Heart left ventricle (tissue), 16 donors: ENCODE results near the gene CFAP65. TPM values are rescaled to one million over a fixed set of nuclear protein-coding genes. Genes with fewer than 3 reads are reported as not detected.

Experiments used
- ATAC-seq, 4 donors: fragments of 200-7000 bp; cut with Tn5 transposase; one replicate each; pipeline ENCODE4 v1.9.1; 2020 to 2022; ENCODE audit warnings: moderate library complexity in 4 of 4, mild to moderate bottlenecking in 3 of 4, moderate number of reproducible peaks in 1 of 4
- DNase-seq, 5 donors: peaks; one replicate each; pipeline ENCODE4 v3.0.0-alpha.2; 2020
- H3K27ac ChIP-seq, 12 donors: fragments of 200-600 bp; sonication (generic) in 4 of 12; one replicate each; pipeline versions ENCODE4 v1.5.0 to v1.8.0; 2016 to 2022; ENCODE audit warnings: mild to moderate bottlenecking in 2 of 12
- H3K27me3 ChIP-seq, 9 donors: fragments of 200-600 bp; sonication (generic) in 2 of 9; one replicate each; pipeline versions ENCODE4 v1.5.1 to v1.8.0; 2016 to 2022; ENCODE audit warnings: mild to moderate bottlenecking in 3 of 9
- H3K36me3 ChIP-seq, 9 donors: fragments of 200-600 bp; sonication (generic) in 2 of 9; one replicate each; pipeline versions ENCODE4 v1.5.0 to v1.8.0; 2018 to 2022; ENCODE audit warnings: mild to moderate bottlenecking in 2 of 9
- H3K4me1 ChIP-seq, 12 donors: fragments of 200-600 bp; sonication (generic) in 4 of 12; one replicate each; pipeline versions ENCODE4 v1.5.0 to v1.8.0; 2016 to 2022; ENCODE audit warnings: mild to moderate bottlenecking in 3 of 12
- H3K4me3 ChIP-seq, 12 donors: fragments of 200-600 bp; sonication (generic) in 4 of 12; one replicate each; pipeline versions ENCODE4 v1.5.0 to v1.8.0; 2017 to 2022; ENCODE audit warnings: mild to moderate bottlenecking in 9 of 12, moderate library complexity in 4 of 12
- H3K9me3 ChIP-seq, 12 donors: fragments of 200-600 bp; sonication (generic) in 4 of 12; one replicate each; pipeline versions ENCODE4 v1.5.0 to v1.8.0; 2016 to 2022; ENCODE audit warnings: mild to moderate bottlenecking in 1 of 12
- POLR2A ChIP-seq, 2 donors: fragments of 450-650 bp; IDR thresholded peaks; one replicate each; pipeline ENCODE4 v1.6.1; 2017; ENCODE audit warnings: antibody characterized with exemption in 2 of 2, mild to moderate bottlenecking in 2 of 2, moderate library complexity in 2 of 2
- WGBS, 4 donors: extraction: QIAGEN DNeasy Blood & Tissue Kit in 2 of 4; methylation state at CpG; one replicate each; pipeline versions ENCODE4 v1.1.5 to v1.1.7; 2013 to 2018; 5-methylcytosine and 5-hydroxymethylcytosine counted together
- intact Hi-C, 10 donors: fragments of 100-400 bp; cut with DNase I; formaldehyde crosslinking; loops; one replicate each; pipeline versions ENCODE4 v1.11.1 to v1.14.2; 2022
- polyA plus RNA-seq, 2 donors: library from polyadenylated mRNA; stranded (reverse); fragments of 200-250 nt; gene quantifications; one replicate each; pipeline ENCODE4 v1.2.3, GENCODE V29; 2013
- total RNA-seq, 9 donors: library from RNA; depleted of rRNA in 2 of 9; stranded (reverse); fragments of >200 nt in 2 of 9; fragmentation: NEBNext Ultra II Directional in 3 of 9; extraction: Animal tissue kit (Norgen Biotek cat#: 25700) in 3 of 9; gene quantifications; one replicate each; pipeline versions ENCODE4 v1.1.0 to v1.2.4, GENCODE V29; 2016 to 2023
- TF ChIP-seq, protein P1 (sequence below), 12 donors: fragments of 200-600 bp; sonication (generic) in 4 of 12; IDR thresholded peaks; one replicate each; pipeline versions ENCODE4 v1.5.0 to v1.8.0; 2018 to 2022; ENCODE audit warnings: antibody characterized with exemption in 12 of 12, mild to moderate bottlenecking in 5 of 12
- donor health status: ischemic (EF 13 %, LVEDD 7.1; RV severe dilation, severe dysfunction).
- donor health status: healthy with polysubstance abuse.
- donor health status: DM: no; HTN: yes; CAD: no.
- donor health status: DM: no; HTN: no; CAD: no.
- donor health status: ischemic (EF 25% LVEDD 6.9; RV normal size, moderate dysfunction).
- donor health status: ischemic (EF 25% LVEDD 5.7; RV mildly dilated, moderate dysfunction).
- donor health status: healthy.
- donor health status: DM: yes; HTN: yes; CAD: no.
- donor health status: ischemic (EF 35%, LVEDD 5.7; RV mildly dilated, moderate dysfunction).
- donor health status: nonischemic (EF 11% LVEDD 7.7; RV severe dilation, severe dysfunction).
- donor health status: DM: yes; HTN: yes; CAD: no.
- donor health status: PGD.
- donor health status: ischemic (EF 29% LVEDD 5.4; RV normal size, mild dysfunction).
- donor health status: nonischemic (EF 23%, LVEDD 6.1; RV moderate dilation, normal function).

The CFAP65 gene
- total and polyA plus RNA-seq, 11 donors: 0.04 TPM; not detected in 10

DNA sequence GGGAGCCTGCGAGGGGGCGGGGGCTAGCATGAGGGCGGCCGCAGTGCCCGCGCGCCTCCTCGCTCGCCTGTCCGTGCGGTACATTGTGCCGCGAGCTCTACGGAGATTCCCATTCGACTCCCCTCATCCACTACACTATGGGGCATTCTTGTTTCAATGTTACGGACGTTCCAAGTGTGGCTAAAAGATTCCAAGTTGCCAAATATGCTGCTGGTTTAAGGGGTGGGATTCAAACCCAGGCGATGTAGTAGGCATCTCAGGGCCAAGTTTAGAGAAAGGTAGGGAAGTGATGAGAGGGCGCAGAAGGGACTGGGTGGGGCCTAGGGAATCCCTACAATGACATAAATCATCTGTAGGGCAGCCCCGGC lies 38.1 kb downstream of the CFAP65 start:
- DNase-seq (no peak), ATAC-seq (peak in 1 of 4 donors; percentile 6)
- 4 to 21% (median 7%) methylated on average over 6 to 20 of the region's 20 CpGs for WGBS, 4 donors
- peaks cover 48 to 91% (median 82%) of the 10 kb centered on the region in 9 donors for H3K27me3 ChIP-seq
- H3K4me1 ChIP-seq: peaks cover 0 to 25% (median 18%) of the 10 kb centered on the region in 12 donors
- H3K4me3 ChIP-seq: peak overlapping the region in 2 of 12 donors; percentile 5 to 31
- no peaks in the 10 kb centered on the region for H3K36me3 ChIP-seq
- no peaks in the 10 kb centered on the region for H3K9me3 ChIP-seq
- intact Hi-C loops: no loop called here
- TF ChIP-seq, protein P1, sequence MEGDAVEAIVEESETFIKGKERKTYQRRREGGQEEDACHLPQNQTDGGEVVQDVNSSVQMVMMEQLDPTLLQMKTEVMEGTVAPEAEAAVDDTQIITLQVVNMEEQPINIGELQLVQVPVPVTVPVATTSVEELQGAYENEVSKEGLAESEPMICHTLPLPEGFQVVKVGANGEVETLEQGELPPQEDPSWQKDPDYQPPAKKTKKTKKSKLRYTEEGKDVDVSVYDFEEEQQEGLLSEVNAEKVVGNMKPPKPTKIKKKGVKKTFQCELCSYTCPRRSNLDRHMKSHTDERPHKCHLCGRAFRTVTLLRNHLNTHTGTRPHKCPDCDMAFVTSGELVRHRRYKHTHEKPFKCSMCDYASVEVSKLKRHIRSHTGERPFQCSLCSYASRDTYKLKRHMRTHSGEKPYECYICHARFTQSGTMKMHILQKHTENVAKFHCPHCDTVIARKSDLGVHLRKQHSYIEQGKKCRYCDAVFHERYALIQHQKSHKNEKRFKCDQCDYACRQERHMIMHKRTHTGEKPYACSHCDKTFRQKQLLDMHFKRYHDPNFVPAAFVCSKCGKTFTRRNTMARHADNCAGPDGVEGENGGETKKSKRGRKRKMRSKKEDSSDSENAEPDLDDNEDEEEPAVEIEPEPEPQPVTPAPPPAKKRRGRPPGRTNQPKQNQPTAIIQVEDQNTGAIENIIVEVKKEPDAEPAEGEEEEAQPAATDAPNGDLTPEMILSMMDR (IDR thresholded peaks at IDR 0.05): peak in 2 of 12 donors; percentile 8 to 27
- TF ChIP-seq POLR2A (IDR thresholded peaks at IDR 0.05): no peak
- no peak overlapping the region for H3K27ac ChIP-seq

DNA sequence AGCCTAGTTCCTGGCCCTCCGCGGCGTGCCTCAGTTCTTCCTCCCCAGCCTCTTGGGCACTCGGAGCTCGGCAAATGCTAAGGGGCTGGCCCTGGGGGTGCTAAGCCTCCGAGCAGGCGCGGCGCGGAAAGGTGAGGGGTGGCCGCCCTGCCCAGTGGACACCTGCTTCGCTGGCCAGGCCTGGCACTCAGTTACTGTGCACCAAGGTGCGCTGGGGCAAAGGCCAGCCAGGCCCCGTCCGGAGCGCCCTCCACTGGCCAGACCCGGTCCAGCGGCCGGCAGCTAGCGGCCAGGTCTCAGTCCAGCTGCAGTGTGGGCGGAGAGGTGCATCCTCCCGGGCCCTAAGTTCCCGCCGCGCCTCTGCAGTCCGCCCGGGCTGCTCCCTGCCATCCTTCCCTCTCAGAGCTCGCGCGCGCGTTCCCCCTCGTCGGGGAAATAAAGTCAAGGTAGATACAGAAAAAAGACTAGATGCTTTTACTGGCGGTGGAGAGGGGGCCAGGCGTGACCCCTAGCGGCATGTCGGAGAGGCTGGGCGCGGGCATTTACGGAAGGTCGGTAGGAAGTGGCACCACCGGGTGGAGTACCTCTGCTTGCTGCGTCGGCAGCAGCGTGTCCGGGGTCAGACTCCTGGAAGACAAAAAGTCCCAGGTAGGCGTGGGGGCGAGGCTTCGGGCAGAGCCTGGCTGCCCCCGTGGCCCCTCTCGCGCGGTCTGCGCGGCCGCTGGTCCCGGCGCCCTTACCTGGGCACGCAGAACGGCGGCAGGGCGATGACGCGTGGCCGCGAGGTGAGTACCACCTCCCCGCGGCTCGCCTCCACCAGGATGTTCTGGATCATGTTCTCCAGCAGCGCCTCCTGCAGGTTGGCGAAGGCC lies 38.7 kb downstream of the CFAP65 start:
- Histone ChIP-seq H3K9me3 (no peaks in the 10 kb centered on the region), H3K27me3 (peaks cover 48 to 88% (median 82%) of the 10 kb centered on the region in 9 donors), H3K4me1 (peaks cover 0 to 25% (median 18%) of the 10 kb centered on the region in 12 donors), H3K36me3 (no peaks in the 10 kb centered on the region), H3K27ac (no peak overlapping the region), H3K4me3 (peak overlapping the region in 3 of 12 donors; percentile 3 to 31 (median 5))
- WGBS, 4 donors: 2 to 3% (median 2%) methylated on average over 37 to 72 of the region's 72 CpGs
- DNase-seq (no peak), ATAC-seq (no peak)
- TF ChIP-seq POLR2A (IDR thresholded peaks at IDR 0.05): no peak
- TF ChIP-seq, protein P1 (IDR thresholded peaks at IDR 0.05): peak in 8 of 12 donors; percentile 3 to 44 (median 27)
- intact Hi-C loops: no loop called here

DNA sequence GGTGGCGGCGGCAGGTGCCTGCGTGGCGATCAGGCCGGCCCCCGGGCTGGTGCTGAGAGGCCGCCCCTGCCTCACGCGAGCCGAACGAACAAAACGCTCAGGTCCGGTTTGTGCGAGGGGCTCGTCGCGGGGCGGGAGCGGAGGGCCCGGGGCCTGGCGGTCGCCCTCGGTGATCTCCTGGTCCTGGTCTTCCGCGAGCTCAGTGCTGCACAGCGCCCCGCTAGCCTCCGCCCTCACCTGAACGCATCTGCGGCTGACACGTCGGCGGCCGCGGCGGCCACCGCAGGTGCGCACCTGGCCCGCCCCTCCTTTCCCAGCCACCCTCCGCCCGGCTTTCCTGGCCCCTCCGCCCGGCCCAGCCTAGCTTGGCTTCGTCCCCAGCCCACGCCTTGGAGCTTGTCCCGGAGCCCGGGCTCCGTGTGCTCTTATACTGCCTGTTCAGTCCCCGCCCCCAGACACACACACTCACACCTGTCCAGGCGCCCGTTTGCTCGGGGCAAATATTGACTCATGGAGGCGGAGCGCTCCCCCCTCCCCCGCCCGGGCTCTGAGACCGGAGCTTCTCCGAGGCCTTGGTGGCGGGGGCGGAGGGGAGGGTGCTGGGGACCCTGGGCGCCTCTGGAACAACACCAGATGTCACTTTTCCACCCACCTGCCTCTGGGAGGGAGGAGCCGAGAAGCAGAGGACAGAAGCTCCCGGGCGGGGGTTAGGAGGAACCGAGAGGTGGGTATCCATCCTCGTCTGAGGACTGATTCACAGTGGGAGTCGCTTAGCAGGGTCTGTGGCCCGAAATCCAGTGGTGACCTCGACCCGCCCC lies 39.5 kb downstream of the CFAP65 start:
- peaks cover 0 to 25% (median 18%) of the 10 kb centered on the region in 12 donors for H3K4me1 ChIP-seq
- TF ChIP-seq, protein P1 (IDR thresholded peaks at IDR 0.05): no peak
- H3K27ac ChIP-seq: no peak overlapping the region
- H3K4me3 ChIP-seq: peak overlapping the region in 2 of 12 donors; percentile 4 to 6
- H3K9me3 ChIP-seq: no peaks in the 10 kb centered on the region
- H3K36me3 ChIP-seq: no peaks in the 10 kb centered on the region
- peak in 1 of 5 donors; percentile 60 for DNase-seq
- peak in 2 of 4 donors; percentile 25 to 38 for ATAC-seq
- peaks cover 48 to 91% (median 85%) of the 10 kb centered on the region in 9 donors for H3K27me3 ChIP-seq
- 1 to 2% (median 2%) methylated on average over 11 to 70 of the region's 70 CpGs for WGBS, 4 donors
- intact Hi-C loops: no loop called here
